T-helper 1 cell (primary cell): ENCODE measurements around the gene FCAR.
A peak's percentile ranks its signal among the peaks of the same experiment; 100 is the strongest.
"Not testable (repeated sequence)": the region's sequence is repeated elsewhere in the genome, so short reads cannot be mapped to it uniquely, and the experiment has no call there.

Source experiments
- DNase-seq, 5 donors: peaks; one replicate each; pipeline ENCODE4 v3.0.0-alpha.2; 2012 to 2020
- total RNA-seq, 4 donors: gene quantifications; one replicate each; lab custom pipeline; 2026; lab: John Stamatoyannopoulos, UW

FCAR gene
- total RNA-seq: 0 to 1.1 (median 0.21) reads per million in 4 donors

GRCh38 chr19:54873990-54874389 lies at the start of gene FCAR:
Gene FCAR (plus strand): TSS chr19:54874235. CDS start chr19:54874290, 55 bp downstream.
- no peak for DNase-seq

GRCh38 chr19:54824416-54824815 lies 49.6 kb upstream of the FCAR start:
- DNase-seq: not testable (repeated sequence)

- DNase-seq: not testable (repeated sequence)
These were observed 48.7 kb upstream of the FCAR start for GRCh38 chr19:54825326-54825725.

GRCh38 chr19:54828064-54828463 lies 46.0 kb upstream of the FCAR start:
- not testable (repeated sequence) for DNase-seq

GRCh38 chr19:54832496-54832895 lies 41.5 kb upstream of the FCAR start, which contains the start of gene KIR2DS4:
Gene KIR2DS4 (plus strand): TSS chr19:54832676.
- DNase-seq: not testable (repeated sequence)

- DNase-seq: not testable (repeated sequence)
These were observed 38.9 kb upstream of the FCAR start for GRCh38 chr19:54835126-54835525.

- not testable (repeated sequence) for DNase-seq
These were observed 36.5 kb upstream of the FCAR start for GRCh38 chr19:54837522-54837921.

GRCh38 chr19:54843171-54843570 lies 30.9 kb upstream of the FCAR start:
- not testable (repeated sequence) for DNase-seq

GRCh38 chr19:54850061-54850640 lies 23.9 kb upstream of the FCAR start, which contains the start of gene KIR3DL2:
Gene KIR3DL2 (plus strand): TSS chr19:54850443. CDS start chr19:54850476, 33 bp downstream.
- DNase-seq: peak in 1 of 5 donors; percentile 4

GRCh38 chr19:54850930-54851329 lies 23.1 kb upstream of the FCAR start:
- DNase-seq: no peak

GRCh38 chr19:54851353-54851752 lies 22.7 kb upstream of the FCAR start:
- DNase-seq: no peak

- not testable (repeated sequence) for DNase-seq
These were observed 18.8 kb upstream of the FCAR start for GRCh38 chr19:54855241-54855640.

- DNase-seq: not testable (repeated sequence)
These were observed 15.6 kb upstream of the FCAR start for GRCh38 chr19:54858476-54858875.

GRCh38 chr19:54859421-54859820 lies 14.6 kb upstream of the FCAR start:
- not testable (repeated sequence) for DNase-seq

- not testable (repeated sequence) for DNase-seq
These were observed 10.6 kb upstream of the FCAR start for GRCh38 chr19:54863459-54863858.

GRCh38 chr19:54871696-54872095 lies 2.3 kb upstream of the FCAR start:
- no peak for DNase-seq

GRCh38 chr19:54875506-54875905 lies 1.5 kb downstream of the FCAR start:
- DNase-seq: no peak

GRCh38 chr19:54877471-54877870 lies 3.4 kb downstream of the FCAR start:
- DNase-seq: no peak

GRCh38 chr19:54881884-54882283 lies 7.8 kb downstream of the FCAR start:
- DNase-seq: no peak

- DNase-seq: peak in 1 of 5 donors; percentile 66
These were observed 8.7 kb downstream of the FCAR start for GRCh38 chr19:54882758-54883157.

GRCh38 chr19:54883228-54883627 lies 9.2 kb downstream of the FCAR start:
- no peak for DNase-seq

GRCh38 chr19:54888239-54888638 lies 14.2 kb downstream of the FCAR start:
- no peak for DNase-seq

- no peak for DNase-seq
These were observed 15.5 kb downstream of the FCAR start for GRCh38 chr19:54889566-54889965.

GRCh38 chr19:54893406-54893805 lies 19.4 kb downstream of the FCAR start:
- DNase-seq: no peak

- not testable (repeated sequence) for DNase-seq
These were observed 20.1 kb downstream of the FCAR start for GRCh38 chr19:54894106-54894505.
